Activated CD4-positive, CD25-positive, alpha-beta regulatory T cell treated with anti-CD3 and anti-CD28 coated beads, Interleukin-2, amount 50 U/mL, for 24 hours (primary cell): ENCODE data around the gene DAO.

Experiments
- ATAC-seq, 2 donors: fragments of 150-1000 bp; cut with Tn5 transposase; one replicate each; pipeline ENCODE4 v1.10.0; 2021; ENCODE audit warnings: mild to moderate bottlenecking in 1 of 2, moderate library complexity in 1 of 2

The DAO gene

DNA sequence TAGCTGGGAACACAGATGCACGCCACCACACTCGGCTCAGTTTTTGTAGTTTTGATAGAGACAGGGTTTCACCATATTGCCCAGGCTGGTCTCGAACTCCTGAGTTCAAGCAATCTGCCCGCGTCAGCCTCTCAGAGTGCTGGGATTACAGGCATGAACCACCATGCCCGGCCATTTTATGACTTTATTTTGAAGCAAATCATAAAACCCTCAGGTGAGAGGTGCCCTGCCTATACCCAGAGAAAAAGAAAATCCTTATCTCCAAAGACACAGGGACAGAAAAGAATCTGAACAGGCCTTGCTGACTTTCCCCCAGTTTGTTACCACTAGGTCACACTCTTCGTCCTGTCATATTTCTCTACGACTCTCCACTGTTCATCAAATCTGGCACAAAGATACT is 48.8 kb downstream of the DAO start:
- ATAC-seq: no peak

DNA sequence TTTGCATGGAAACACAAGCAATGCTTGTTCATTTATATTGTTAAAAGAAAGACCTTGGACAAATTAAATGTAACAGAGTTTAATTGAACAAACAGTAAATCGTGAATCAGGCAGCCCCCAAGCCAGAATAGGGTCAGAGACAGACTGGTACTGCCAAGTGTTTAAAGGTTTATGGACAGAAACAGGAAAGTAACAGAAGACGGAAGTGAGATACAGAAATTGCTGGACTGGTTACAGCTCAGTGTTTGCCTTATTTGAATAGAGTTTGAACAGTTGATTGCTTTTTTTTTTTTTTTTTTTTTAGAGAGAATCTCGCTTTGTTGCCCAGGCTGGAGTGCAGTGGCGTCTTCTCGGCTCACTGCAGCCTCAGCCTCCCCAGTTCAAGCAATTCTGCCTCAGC is 50.3 kb downstream of the DAO start:
- ATAC-seq: no peak

DNA sequence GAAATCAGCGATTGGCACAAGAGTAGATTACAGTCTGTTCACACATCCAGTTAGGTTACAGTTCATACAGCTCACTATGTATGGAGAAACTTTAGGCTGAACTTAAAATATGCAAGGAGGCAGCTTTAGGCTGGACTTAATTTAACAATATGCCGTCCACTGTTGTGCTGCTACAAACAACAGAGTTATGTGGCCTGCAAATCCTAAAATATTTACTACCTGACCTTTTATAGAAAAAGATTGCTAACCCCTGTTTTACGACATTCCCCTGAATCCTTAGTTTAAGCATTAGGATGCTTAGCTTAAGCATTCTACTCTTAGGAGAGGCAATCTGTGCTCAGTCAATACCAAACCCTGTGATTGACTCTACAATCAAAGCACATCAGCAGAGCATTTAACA is 50.9 kb downstream of the DAO start:
- ATAC-seq: no peak

DNA sequence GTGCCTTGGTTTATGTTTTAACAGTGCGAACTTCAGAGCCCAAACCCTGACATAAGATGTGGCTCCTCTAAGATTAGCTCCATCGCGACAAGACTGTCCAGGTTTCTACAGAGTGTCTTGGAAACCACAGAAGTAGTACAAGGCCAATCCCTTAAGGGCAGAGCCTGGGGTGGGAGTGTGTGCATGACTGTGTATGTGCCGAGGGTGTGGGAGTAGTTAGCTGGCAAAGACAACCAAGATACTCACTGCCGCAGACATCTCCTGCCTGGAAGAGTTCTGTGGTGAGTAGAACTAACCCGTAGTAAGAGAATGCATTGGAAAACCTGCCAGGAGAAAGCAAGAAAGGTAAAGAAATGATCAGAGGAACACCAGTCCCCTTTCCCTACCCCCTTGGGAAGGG is 54.1 kb downstream of the DAO start:
- no peak for ATAC-seq

DNA sequence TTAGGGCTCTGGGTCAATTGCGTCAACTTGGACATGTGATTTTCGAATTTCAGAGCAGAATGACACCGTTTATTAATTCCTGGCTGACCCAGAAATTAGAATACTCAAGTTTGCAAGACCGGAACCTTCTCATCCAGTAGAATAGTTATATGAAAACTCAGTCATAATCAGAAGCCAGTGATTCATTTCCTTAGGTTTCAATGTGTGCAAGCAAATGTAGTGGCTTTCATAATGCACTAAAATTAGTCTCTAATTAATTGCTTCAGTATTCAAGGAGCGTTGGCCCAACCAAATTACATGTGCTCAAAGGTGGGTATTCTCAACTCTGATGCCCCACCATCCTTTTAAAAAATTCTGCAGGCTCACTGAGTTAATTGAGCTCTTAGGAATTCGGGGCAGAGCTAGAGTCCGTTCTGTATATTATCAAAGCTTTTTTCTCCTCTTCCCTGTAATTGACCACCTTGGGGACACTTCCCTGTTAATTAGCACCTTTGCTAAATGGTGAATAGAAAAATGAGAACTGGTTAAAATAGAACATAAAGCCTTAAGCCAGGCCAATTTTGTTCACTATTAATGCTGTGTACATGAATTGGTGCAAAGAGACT is 55.4 kb downstream of the DAO start:
- peak; percentile 69 to 81 for ATAC-seq

DNA sequence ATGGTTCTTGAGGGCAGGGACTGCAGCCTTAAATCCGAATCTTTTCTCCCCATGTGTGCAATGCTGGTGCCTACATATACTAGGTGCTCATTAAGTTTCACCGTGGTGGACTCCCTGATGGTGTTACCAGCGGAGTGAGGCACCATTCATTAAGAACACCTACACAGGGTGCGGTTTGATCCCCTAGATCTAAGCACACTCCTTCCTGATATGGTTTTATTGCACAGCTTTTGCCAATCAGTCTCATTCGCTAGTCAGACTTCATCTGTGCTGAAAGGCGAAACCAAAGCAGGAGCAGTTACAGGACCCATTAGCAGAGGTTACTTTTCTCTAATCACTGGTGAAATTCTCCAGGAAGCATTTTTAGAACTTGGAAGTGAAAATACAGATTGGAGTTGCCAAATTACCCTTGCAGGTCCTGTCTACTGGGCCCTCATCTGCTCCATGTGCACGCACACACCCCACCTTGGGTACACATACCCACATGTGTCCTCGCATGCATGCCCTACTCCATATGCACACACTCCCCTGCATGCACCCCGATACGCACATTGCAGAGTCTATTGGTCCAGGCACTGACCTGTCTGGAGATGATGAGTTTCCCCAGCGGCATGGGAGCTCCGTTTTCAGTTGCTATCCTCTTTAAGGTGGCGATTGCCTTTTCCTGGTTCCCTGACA is 58.5 kb downstream of the DAO start:
- ATAC-seq: no peak

DNA sequence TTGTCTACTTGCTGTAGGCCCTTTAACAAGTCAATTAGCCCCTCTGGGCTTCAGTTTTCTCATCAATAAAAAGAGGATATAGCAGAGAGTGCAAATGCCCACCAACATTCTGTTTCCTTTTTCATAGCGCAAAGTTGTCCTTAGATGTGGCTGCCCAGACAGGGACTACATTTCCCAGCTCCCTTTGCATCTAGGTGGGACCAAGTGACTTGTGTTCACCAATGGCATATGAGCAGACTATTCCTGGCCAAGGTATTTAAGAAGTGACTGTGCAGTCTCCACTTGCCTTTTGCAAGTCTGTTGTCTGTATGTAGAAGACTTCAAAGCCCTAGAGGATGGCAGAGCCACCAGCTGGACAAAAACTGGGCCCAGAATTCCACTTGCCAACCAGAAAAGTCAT is 59.7 kb downstream of the DAO start:
- peak; percentile 64 to 68 for ATAC-seq

DNA sequence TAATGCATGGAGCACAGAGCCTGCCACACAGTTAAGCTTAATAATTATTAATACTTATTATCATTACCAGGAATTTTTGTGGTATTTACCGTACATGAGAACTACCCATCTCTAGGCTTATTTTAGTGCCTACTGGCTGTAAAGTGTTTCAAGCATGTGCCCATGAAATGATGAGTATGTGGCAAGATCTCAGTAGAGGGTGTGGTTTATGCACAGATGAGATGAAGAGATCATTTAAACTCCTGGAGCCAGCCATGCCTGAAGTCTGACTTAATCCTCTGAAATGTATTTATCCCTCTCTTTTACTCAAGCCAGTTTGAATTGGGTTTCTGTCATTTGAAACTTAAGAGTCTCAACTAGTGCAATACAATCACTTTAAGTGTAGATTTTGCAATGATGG is 60.2 kb downstream of the DAO start:
- ATAC-seq: no peak

DNA sequence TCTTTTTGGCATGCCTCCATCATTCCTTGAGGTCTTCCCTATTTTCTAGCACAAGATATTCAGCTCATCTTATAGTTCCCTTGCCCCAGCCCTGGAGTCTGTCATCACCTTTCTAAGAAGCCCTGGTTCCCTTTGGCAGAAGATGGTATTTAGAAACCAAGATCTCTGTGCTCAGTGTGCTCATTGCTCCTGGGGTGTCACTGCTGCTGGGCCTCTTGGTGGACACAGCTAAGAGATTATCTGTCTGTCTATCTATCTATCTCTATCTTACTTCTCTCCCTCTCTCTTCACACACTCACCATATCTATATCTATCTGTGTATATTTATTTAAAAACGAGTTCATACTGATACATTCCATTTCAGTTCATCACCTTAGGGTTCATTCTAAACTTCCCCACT is 67.2 kb downstream of the DAO start:
- ATAC-seq: no peak

DNA sequence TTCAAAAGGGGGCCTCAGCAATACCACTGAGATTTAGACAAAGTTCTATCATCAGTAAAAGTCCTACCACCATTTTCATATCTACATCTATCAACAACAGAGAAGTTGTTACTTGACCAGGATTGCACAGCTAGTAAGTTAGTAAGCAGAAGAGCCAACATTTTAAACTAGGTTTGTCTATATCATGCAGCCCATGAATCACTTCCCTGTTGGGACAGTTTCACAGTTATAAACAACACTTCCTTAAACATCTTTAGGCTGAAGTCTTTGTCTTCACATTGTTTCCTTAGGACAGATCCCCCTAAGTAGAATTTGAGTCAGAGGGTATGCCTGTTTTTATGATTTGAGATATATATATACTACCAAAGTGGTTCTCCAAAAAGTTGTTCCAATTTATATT is 68.5 kb downstream of the DAO start:
- ATAC-seq: no peak

DNA sequence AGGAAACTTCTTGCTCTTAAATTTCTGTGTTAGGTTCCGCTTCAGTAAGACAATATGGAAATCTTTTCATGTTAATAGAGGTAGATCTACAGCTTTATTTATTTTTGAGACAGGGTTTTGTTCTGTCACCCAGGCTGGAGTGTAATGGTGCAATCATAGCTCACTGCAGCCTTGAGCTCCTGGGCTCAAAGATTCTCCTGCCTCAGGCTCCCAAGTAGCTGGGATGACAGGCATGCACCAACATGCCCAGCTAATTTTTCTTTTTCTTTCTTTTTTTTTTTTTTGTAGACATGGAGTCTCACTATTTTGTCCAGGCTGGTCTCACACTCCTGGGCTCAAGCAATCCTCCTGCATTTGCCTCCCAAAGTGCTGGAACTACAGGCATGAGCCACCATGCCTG is 70.1 kb downstream of the DAO start:
- ATAC-seq: no peak
